ENCODE results near the gene RAB23. TPM values are rescaled to one million over a fixed set of nuclear protein-coding genes. Genes with fewer than 3 reads are reported as not detected.

RAB23 gene
- total RNA-seq, 1 experiment from 2014 or later: 18.1 TPM

GRCh38 chr6:57173056-57173885, 48.8 kb downstream of the RAB23 start:
- H2AFZ ChIP-seq (ENCODE audit: low read length): peak overlapping the region; percentile 27
- Mint-ChIP-seq H3K9me3 (no peaks in the 10 kb centered on the region; a peak in 1 of 5 replicates), H3K27ac (peak overlapping the region in 2 of 3 experiments; percentile 60 to 76; a peak in 3 of 7 replicates), H3K36me3 (ENCODE audit: insufficient read depth in 1 of 3, low read depth in 3 of 3) (no peaks in the 10 kb centered on the region; a peak in 1 of 7 replicates), H3K27me3 (ENCODE audit: low read depth) (no peaks in the 10 kb centered on the region), H3K4me1 (peaks cover 34 to 41% of the 10 kb centered on the region in 2 experiments), H3K4me3 (peak overlapping the region; percentile 83 to 94)
- no peak overlapping the region for H4K5ac ChIP-seq (ENCODE audit: insufficient read length, low read depth, low read length)
- no peak overlapping the region for H2BK120ac ChIP-seq (ENCODE audit: low read depth, low read length, poor library complexity, severe bottlenecking)
- no peaks in the 10 kb centered on the region for H3K4me1 ChIP-seq (ENCODE audit: insufficient read depth, low read length)
- no peak overlapping the region for H3T11ph ChIP-seq (ENCODE audit: low read length)
- H4K20me1 ChIP-seq (ENCODE audit: control insufficient read depth, insufficient read depth, insufficient read length): no peaks in the 10 kb centered on the region
- H3K9ac ChIP-seq (ENCODE audit: extremely low read depth, insufficient read length, low read length): peak overlapping the region; percentile 76
- peaks cover 14% of the 10 kb centered on the region; the same call in 1 of the 2 replicates for H3K79me2 ChIP-seq (ENCODE audit: insufficient read depth, low read length)
- H3K4me2 ChIP-seq (ENCODE audit: insufficient read depth, insufficient read length, low read length): peak overlapping the region; percentile 95
- no peak overlapping the region for H3K56ac ChIP-seq (ENCODE audit: insufficient read length, low read depth, low read length)
- no peak overlapping the region for H2BK20ac ChIP-seq (ENCODE audit: low read depth, low read length, poor library complexity, severe bottlenecking)
- no peak overlapping the region for H2AK5ac ChIP-seq (ENCODE audit: insufficient read length, low read length)
- H3K23me2 ChIP-seq (ENCODE audit: insufficient read length, low read depth, low read length, poor library complexity, severe bottlenecking): peaks cover 11% of the 10 kb centered on the region
- TF ChIP-seq CTCF (conservative IDR thresholded peaks at IDR 0.05): no peak
- no peaks in the 10 kb centered on the region for H3K79me1 ChIP-seq (ENCODE audit: insufficient read depth, low read depth, low read length, poor library complexity, severe bottlenecking)
- no peaks in the 10 kb centered on the region; the same call in 1 of the 2 replicates for H3K27me3 ChIP-seq (ENCODE audit: insufficient read depth, low read length)
- H2BK15ac ChIP-seq (ENCODE audit: low read depth, low read length): no peak overlapping the region
- H4K8ac ChIP-seq (replicated peaks; ENCODE audit: insufficient read length, low read depth, low read length): no peak overlapping the region
- H3K14ac ChIP-seq (ENCODE audit: insufficient read depth, low read length): peak overlapping the region; percentile 3; the same call in 1 of the 2 replicates
- no peak overlapping the region for H2BK12ac ChIP-seq (ENCODE audit: insufficient read length, low read depth, low read length)
- H3K27ac ChIP-seq (ENCODE audit: insufficient read length, low read depth, low read length): peak overlapping the region; percentile 28
- H3K9me3 ChIP-seq (ENCODE audit: control insufficient read depth, low read depth, low read length): no peaks in the 10 kb centered on the region
- H3K18ac ChIP-seq (ENCODE audit: insufficient read length, low read depth, low read length): peak overlapping the region; percentile 32
- H4K91ac ChIP-seq (ENCODE audit: insufficient read length, low read depth, low read length): no peak overlapping the region
- DNase-seq: peak; percentile 34
- no CpG with 5 or more reads among the region's 19 CpGs for WGBS (ENCODE audit: extremely low coverage, insufficient read length, low lambda C conversion rate)
- H3K4ac ChIP-seq (ENCODE audit: low read depth, low read length): no peak overlapping the region; the same call in 1 of the 2 replicates
- no peak overlapping the region for H3K23ac ChIP-seq (ENCODE audit: insufficient read length, low read depth, low read length)
- no peak overlapping the region for H2BK5ac ChIP-seq (ENCODE audit: insufficient read length, low read length)
